ENCODE results near the gene SRMS.

DNA sequence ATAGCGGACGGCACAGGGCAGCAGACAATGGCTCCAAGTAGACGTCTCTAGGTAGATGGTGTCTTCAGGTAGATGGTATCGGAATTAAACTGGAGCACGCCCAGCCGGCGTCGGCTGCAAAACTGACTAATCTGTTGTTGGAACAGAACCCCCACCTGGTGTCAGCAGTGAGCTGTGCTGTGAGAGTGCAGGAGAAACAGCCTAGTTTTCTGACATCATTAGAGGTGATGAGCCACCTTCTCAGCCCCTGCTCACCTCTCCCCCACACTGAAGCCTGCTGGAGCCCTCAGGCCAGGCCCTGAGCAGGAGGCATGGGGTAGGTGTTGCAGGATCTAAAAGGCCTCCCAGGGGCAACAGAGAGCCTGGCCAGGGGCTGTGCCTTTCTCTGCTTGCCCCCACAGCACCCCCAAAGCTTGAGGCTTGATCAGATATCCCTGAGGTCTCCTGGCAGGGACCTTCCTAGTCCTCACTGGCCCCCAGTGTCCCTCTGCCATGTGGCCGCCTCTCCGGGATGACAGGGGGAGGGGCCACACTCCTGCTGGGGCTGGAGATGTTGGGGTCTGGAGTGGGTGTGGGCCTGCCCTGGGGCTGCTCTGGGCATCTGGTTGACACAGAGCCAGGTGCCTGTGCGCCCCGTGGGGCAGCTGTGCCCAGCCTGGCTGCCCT is 33.4 kb upstream of the SRMS start:
- TF ChIP-seq, protein P1, sequence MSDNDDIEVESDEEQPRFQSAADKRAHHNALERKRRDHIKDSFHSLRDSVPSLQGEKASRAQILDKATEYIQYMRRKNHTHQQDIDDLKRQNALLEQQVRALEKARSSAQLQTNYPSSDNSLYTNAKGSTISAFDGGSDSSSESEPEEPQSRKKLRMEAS (IDR thresholded peaks at IDR 0.05): peak; percentile 39; the same call in 1 of the 2 replicates
- no peak for TF ChIP-seq SP2 (CRISPR knock-in tag; IDR thresholded peaks at IDR 0.05)
- TF ChIP-seq ZBTB42 (CRISPR knock-in tag; IDR thresholded peaks at IDR 0.05): no peak
- no peak for TF ChIP-seq CBFB (CRISPR knock-in tag; IDR thresholded peaks at IDR 0.05)
- TF ChIP-seq MTF1 (CRISPR knock-in tag; IDR thresholded peaks at IDR 0.05): no peak
